Measurements from ENCODE around the gene GALNT18. TPM values are rescaled to one million over a fixed set of nuclear protein-coding genes. Genes with fewer than 3 reads are reported as not detected.

GALNT18 gene
- polyA plus RNA-seq, 1 donor (not counting 4 experiments of a cell fraction or from before 2014, with no cell fraction given), result 27.2 TPM

DNA sequence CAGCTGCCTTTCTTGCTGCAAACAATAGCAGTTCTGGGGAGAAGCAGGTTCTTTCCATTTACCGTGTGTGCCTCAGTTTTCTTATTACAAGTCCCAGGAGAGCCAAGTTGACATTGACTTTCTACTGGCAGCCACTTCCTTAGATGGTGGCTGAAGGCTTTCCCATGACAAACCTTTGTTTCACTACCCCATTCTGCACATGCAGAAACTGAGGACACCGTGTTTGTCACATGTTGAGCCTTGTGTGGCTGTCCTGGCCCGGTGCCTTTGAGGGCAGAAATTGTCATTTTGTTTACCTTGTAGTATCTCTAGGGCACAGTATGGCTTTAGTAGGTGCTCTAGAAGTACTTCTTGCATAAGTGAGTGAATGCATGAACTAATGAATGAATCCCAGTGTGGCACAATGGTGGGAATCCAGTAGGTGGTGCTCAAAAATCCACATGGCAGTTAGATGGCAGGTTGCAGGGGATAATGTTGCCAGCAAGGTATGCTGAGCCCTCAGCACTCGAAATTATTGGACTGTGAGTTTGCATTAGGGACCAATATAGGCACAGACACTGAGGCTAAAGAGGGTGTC, 370.3 kb downstream of the GALNT18 start:
- Histone ChIP-seq H3K36me3 (ENCODE audit: control insufficient read depth in 2 of 2, extremely low read depth in 1 of 2, insufficient read depth in 2 of 2, low read length in 2 of 2) (no peaks in the 10 kb centered on the region), H3K79me2 (ENCODE audit: control insufficient read depth, insufficient read depth, low read length) (no peaks in the 10 kb centered on the region), H3K4me2 (ENCODE audit: control insufficient read depth, extremely low read depth, insufficient read depth, low read depth, low read length) (no peak overlapping the region), H3K9me1 (ENCODE audit: control insufficient read depth, extremely low read depth, insufficient read depth, low read length) (no peaks in the 10 kb centered on the region), H3K9ac (ENCODE audit: control insufficient read depth, extremely low read depth, insufficient read depth, low read length) (no peak overlapping the region), H3K9me3 (ENCODE audit: control insufficient read depth, low read depth, low read length) (no peaks in the 10 kb centered on the region), H4K20me1 (ENCODE audit: control insufficient read depth, extremely low read depth, insufficient read depth, low read length) (no peaks in the 10 kb centered on the region), H3K27ac (ENCODE audit: control insufficient read depth, insufficient read depth, low read length) (no peak overlapping the region), H3K4me3 (ENCODE audit: control insufficient read depth in 2 of 3, extremely low read depth in 1 of 3, insufficient read depth in 2 of 3, low read depth in 1 of 3, low read length in 3 of 3) (no peak overlapping the region), H3K4me1 (ENCODE audit: control insufficient read depth, extremely low read depth, insufficient read depth, low read length) (no peaks in the 10 kb centered on the region), H2AFZ (ENCODE audit: control insufficient read depth, low read length) (no peak overlapping the region), H3K27me3 (ENCODE audit: control insufficient read depth, extremely low read depth, insufficient read depth, low read length) (peaks cover 14% of the 10 kb centered on the region)
- dilution Hi-C loops (cut with MboI; ENCODE audit: extremely low pct_ligation_motif_present, low sequenced_read_pairs), result no loop called here
- DNase-seq (ENCODE audit: low read depth, low spot score), result no peak
- TF ChIP-seq, protein P1, sequence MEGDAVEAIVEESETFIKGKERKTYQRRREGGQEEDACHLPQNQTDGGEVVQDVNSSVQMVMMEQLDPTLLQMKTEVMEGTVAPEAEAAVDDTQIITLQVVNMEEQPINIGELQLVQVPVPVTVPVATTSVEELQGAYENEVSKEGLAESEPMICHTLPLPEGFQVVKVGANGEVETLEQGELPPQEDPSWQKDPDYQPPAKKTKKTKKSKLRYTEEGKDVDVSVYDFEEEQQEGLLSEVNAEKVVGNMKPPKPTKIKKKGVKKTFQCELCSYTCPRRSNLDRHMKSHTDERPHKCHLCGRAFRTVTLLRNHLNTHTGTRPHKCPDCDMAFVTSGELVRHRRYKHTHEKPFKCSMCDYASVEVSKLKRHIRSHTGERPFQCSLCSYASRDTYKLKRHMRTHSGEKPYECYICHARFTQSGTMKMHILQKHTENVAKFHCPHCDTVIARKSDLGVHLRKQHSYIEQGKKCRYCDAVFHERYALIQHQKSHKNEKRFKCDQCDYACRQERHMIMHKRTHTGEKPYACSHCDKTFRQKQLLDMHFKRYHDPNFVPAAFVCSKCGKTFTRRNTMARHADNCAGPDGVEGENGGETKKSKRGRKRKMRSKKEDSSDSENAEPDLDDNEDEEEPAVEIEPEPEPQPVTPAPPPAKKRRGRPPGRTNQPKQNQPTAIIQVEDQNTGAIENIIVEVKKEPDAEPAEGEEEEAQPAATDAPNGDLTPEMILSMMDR (optimal IDR thresholded peaks at IDR 0.05 in 1 of 3, IDR thresholded peaks at IDR 0.05 in 1 of 3, conservative IDR thresholded peaks at IDR 0.05 in 1 of 3; ENCODE audit: extremely low read depth in 1 of 3, insufficient read depth in 2 of 3, low read length in 3 of 3), result no peak
- TF ChIP-seq EZH2 (IDR thresholded peaks at IDR 0.05; ENCODE audit: low read length), result no peak
- FAIRE-seq, result no peak

DNA sequence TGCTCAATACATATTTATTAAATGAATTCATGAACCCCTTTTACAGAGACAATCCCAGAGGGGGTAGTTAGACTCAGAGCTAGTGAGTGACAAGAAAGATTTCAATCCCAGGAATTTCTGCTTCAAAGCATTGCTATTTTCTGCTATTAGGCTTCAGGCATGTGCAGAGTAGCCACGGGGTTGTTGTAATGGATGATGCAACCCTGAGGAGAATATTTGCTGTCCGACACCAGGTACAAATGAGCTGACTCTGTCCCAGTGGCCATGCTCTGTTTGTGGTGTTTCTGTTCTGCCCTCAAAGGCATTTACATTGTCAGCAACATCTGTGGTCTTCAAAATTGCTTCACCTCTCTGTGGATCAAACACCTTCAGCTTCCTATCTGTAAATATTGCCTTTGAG, 371.3 kb downstream of the GALNT18 start:
- Histone ChIP-seq H2AFZ (ENCODE audit: control insufficient read depth, low read length) (no peak overlapping the region), H3K79me2 (ENCODE audit: control insufficient read depth, insufficient read depth, low read length) (no peaks in the 10 kb centered on the region), H3K27ac (ENCODE audit: control insufficient read depth, insufficient read depth, low read length) (no peak overlapping the region), H3K36me3 (ENCODE audit: control insufficient read depth in 2 of 2, extremely low read depth in 1 of 2, insufficient read depth in 2 of 2, low read length in 2 of 2) (no peaks in the 10 kb centered on the region), H3K9me1 (ENCODE audit: control insufficient read depth, extremely low read depth, insufficient read depth, low read length) (no peaks in the 10 kb centered on the region), H3K4me2 (ENCODE audit: control insufficient read depth, extremely low read depth, insufficient read depth, low read depth, low read length) (no peak overlapping the region), H4K20me1 (ENCODE audit: control insufficient read depth, extremely low read depth, insufficient read depth, low read length) (no peaks in the 10 kb centered on the region), H3K4me3 (ENCODE audit: control insufficient read depth in 2 of 3, extremely low read depth in 1 of 3, insufficient read depth in 2 of 3, low read depth in 1 of 3, low read length in 3 of 3) (no peak overlapping the region), H3K4me1 (ENCODE audit: control insufficient read depth, extremely low read depth, insufficient read depth, low read length) (no peaks in the 10 kb centered on the region), H3K9ac (ENCODE audit: control insufficient read depth, extremely low read depth, insufficient read depth, low read length) (no peak overlapping the region), H3K9me3 (ENCODE audit: control insufficient read depth, low read depth, low read length) (no peaks in the 10 kb centered on the region), H3K27me3 (ENCODE audit: control insufficient read depth, extremely low read depth, insufficient read depth, low read length) (peaks cover 14% of the 10 kb centered on the region)
- no peak for DNase-seq (ENCODE audit: low read depth, low spot score)
- dilution Hi-C loops (cut with MboI; ENCODE audit: extremely low pct_ligation_motif_present, low sequenced_read_pairs), result no loop called here
- TF ChIP-seq EZH2 (IDR thresholded peaks at IDR 0.05; ENCODE audit: low read length), result no peak
- TF ChIP-seq, protein P1 (optimal IDR thresholded peaks at IDR 0.05 in 1 of 3, IDR thresholded peaks at IDR 0.05 in 1 of 3, conservative IDR thresholded peaks at IDR 0.05 in 1 of 3; ENCODE audit: extremely low read depth in 1 of 3, insufficient read depth in 2 of 3, low read length in 3 of 3), result no peak
- FAIRE-seq, result no peak

Measured in keratinocyte (primary cell).